ENCODE results near the gene TPST1. TPM values are rescaled to one million over a fixed set of nuclear protein-coding genes. Genes with fewer than 3 reads are reported as not detected.

The TPST1 gene
- total and polyA plus RNA-seq, 3 experiments from 2014 or later = 1.7 to 2.7 (median 1.9) TPM

GRCh38 chr7:66182920-66183319 is 22.2 kb upstream of the TPST1 start:
- H3K36me3 Mint-ChIP-seq = no peaks in the 10 kb centered on the region
- Histone ChIP-seq H3K4me1 (ENCODE audit: insufficient read depth, low read length) (no peaks in the 10 kb centered on the region), H3K27ac (ENCODE audit: low read depth, low read length) (no peak overlapping the region), H3K4me3 (ENCODE audit: low read length) (no peak overlapping the region), H3K36me3 (ENCODE audit: insufficient read depth, low read length) (no peaks in the 10 kb centered on the region), H3K27me3 (ENCODE audit: insufficient read depth, low read length, poor library complexity, severe bottlenecking) (no peaks in the 10 kb centered on the region), H3K9me3 (ENCODE audit: low read length) (no peaks in the 10 kb centered on the region)
- peaks cover 0 to 2% (median 0%) of the 10 kb centered on the region in 5 donors for H3K9me3 Mint-ChIP-seq
- no peak for DNase-seq
- H3K4me1 Mint-ChIP-seq = no peaks in the 10 kb centered on the region
- no peak overlapping the region for H3K4me3 Mint-ChIP-seq
- CTCF ChIA-PET = no interaction called here
- POLR2A ChIA-PET = no interaction called here
- peaks cover 4 to 9% of the 10 kb centered on the region in 2 donors for H3K27me3 Mint-ChIP-seq
- no peak overlapping the region for H3K27ac Mint-ChIP-seq

- Mint-ChIP-seq H3K4me1 (no peaks in the 10 kb centered on the region), H3K27ac (no peak overlapping the region), H3K27me3 (peaks cover 4 to 5% of the 10 kb centered on the region in 2 donors)
Measured at GRCh38 chr7:66183700-66184099, 21.4 kb upstream of the TPST1 start.

GRCh38 chr7:66185680-66186187 is 19.4 kb upstream of the TPST1 start:
- no peak for DNase-seq
- Histone ChIP-seq H3K9me3 (ENCODE audit: low read length) (no peaks in the 10 kb centered on the region), H3K4me3 (ENCODE audit: low read length) (no peak overlapping the region), H3K27me3 (ENCODE audit: insufficient read depth, low read length, poor library complexity, severe bottlenecking) (no peaks in the 10 kb centered on the region), H3K27ac (ENCODE audit: low read depth, low read length) (no peak overlapping the region), H3K4me1 (ENCODE audit: insufficient read depth, low read length) (no peaks in the 10 kb centered on the region), H3K36me3 (ENCODE audit: insufficient read depth, low read length) (no peaks in the 10 kb centered on the region)
- peaks cover 0 to 2% (median 0%) of the 10 kb centered on the region in 5 donors for H3K9me3 Mint-ChIP-seq
- CTCF ChIA-PET = no interaction called here
- H3K4me1 Mint-ChIP-seq = no peaks in the 10 kb centered on the region
- H3K4me3 Mint-ChIP-seq = no peak overlapping the region
- H3K27ac Mint-ChIP-seq = no peak overlapping the region
- H3K36me3 Mint-ChIP-seq = peaks cover 0 to 2% (median 0%) of the 10 kb centered on the region in 3 donors
- peaks cover 4 to 12% of the 10 kb centered on the region in 2 donors for H3K27me3 Mint-ChIP-seq
- POLR2A ChIA-PET = no interaction called here

More at GRCh38 chr7:66183700-66184099, 21.4 kb upstream of the TPST1 start:
- Histone ChIP-seq H3K36me3 (ENCODE audit: insufficient read depth, low read length) (no peaks in the 10 kb centered on the region), H3K9me3 (ENCODE audit: low read length) (no peaks in the 10 kb centered on the region), H3K27me3 (ENCODE audit: insufficient read depth, low read length, poor library complexity, severe bottlenecking) (no peaks in the 10 kb centered on the region), H3K4me1 (ENCODE audit: insufficient read depth, low read length) (no peaks in the 10 kb centered on the region), H3K27ac (ENCODE audit: low read depth, low read length) (no peak overlapping the region), H3K4me3 (ENCODE audit: low read length) (no peak overlapping the region)
- Mint-ChIP-seq H3K36me3 (peaks cover 0 to 2% (median 0%) of the 10 kb centered on the region in 3 donors), H3K4me3 (no peak overlapping the region), H3K9me3 (peaks cover 0 to 2% (median 0%) of the 10 kb centered on the region in 5 donors)
- no peak for DNase-seq
- ChIA-PET CTCF (no interaction called here), POLR2A (no interaction called here)

- no peak overlapping the region for H3K27ac Mint-ChIP-seq
- H3K27me3 Mint-ChIP-seq = peaks cover 4 to 12% of the 10 kb centered on the region in 2 donors
- POLR2A ChIA-PET = no interaction called here
- H3K36me3 ChIP-seq (ENCODE audit: insufficient read depth, low read length) = no peaks in the 10 kb centered on the region
- no peak for DNase-seq
- no peaks in the 10 kb centered on the region for H3K4me1 ChIP-seq (ENCODE audit: insufficient read depth, low read length)
- H3K4me1 Mint-ChIP-seq = no peaks in the 10 kb centered on the region
- H3K27me3 ChIP-seq (ENCODE audit: insufficient read depth, low read length, poor library complexity, severe bottlenecking) = no peaks in the 10 kb centered on the region
- H3K9me3 ChIP-seq (ENCODE audit: low read length) = no peaks in the 10 kb centered on the region
- CTCF ChIA-PET = no interaction called here
- peaks cover 0 to 2% (median 0%) of the 10 kb centered on the region in 5 donors for H3K9me3 Mint-ChIP-seq
- H3K36me3 Mint-ChIP-seq = peaks cover 0 to 2% (median 0%) of the 10 kb centered on the region in 3 donors
- no peak overlapping the region for H3K27ac ChIP-seq (ENCODE audit: low read depth, low read length)
- no peak overlapping the region for H3K4me3 ChIP-seq (ENCODE audit: low read length)
- H3K4me3 Mint-ChIP-seq = no peak overlapping the region
Measured at GRCh38 chr7:66186991-66187390, 18.1 kb upstream of the TPST1 start.

GRCh38 chr7:66187905-66188304 is 17.2 kb upstream of the TPST1 start:
- Histone ChIP-seq H3K36me3 (ENCODE audit: insufficient read depth, low read length) (no peaks in the 10 kb centered on the region), H3K27me3 (ENCODE audit: insufficient read depth, low read length, poor library complexity, severe bottlenecking) (no peaks in the 10 kb centered on the region), H3K27ac (ENCODE audit: low read depth, low read length) (no peak overlapping the region), H3K4me1 (ENCODE audit: insufficient read depth, low read length) (no peaks in the 10 kb centered on the region), H3K9me3 (ENCODE audit: low read length) (no peaks in the 10 kb centered on the region), H3K4me3 (ENCODE audit: low read length) (no peak overlapping the region)
- no peak overlapping the region for H3K4me3 Mint-ChIP-seq
- peaks cover 0 to 2% (median 0%) of the 10 kb centered on the region in 3 donors for H3K36me3 Mint-ChIP-seq
- no peaks in the 10 kb centered on the region for H3K4me1 Mint-ChIP-seq
- POLR2A ChIA-PET = no interaction called here
- H3K27ac Mint-ChIP-seq = no peak overlapping the region
- DNase-seq = no peak
- H3K9me3 Mint-ChIP-seq = peaks cover 0 to 2% (median 0%) of the 10 kb centered on the region in 5 donors
- CTCF ChIA-PET = no interaction called here
- peaks cover 4 to 12% of the 10 kb centered on the region in 2 donors for H3K27me3 Mint-ChIP-seq

GRCh38 chr7:66188645-66189044 is 16.5 kb upstream of the TPST1 start:
- H3K4me1 ChIP-seq (ENCODE audit: insufficient read depth, low read length) = no peaks in the 10 kb centered on the region
- no peaks in the 10 kb centered on the region for H3K9me3 ChIP-seq (ENCODE audit: low read length)
- Mint-ChIP-seq H3K36me3 (peaks cover 0 to 2% (median 0%) of the 10 kb centered on the region in 3 donors), H3K9me3 (peaks cover 0 to 2% (median 0%) of the 10 kb centered on the region in 5 donors), H3K4me3 (no peak overlapping the region), H3K27me3 (peaks cover 4 to 12% of the 10 kb centered on the region in 2 donors), H3K4me1 (no peaks in the 10 kb centered on the region), H3K27ac (peak overlapping the region in 1 of 8 donors; percentile 46)
- H3K36me3 ChIP-seq (ENCODE audit: insufficient read depth, low read length) = no peaks in the 10 kb centered on the region
- H3K27me3 ChIP-seq (ENCODE audit: insufficient read depth, low read length, poor library complexity, severe bottlenecking) = no peaks in the 10 kb centered on the region
- ChIA-PET CTCF (no interaction called here), POLR2A (no interaction called here)
- H3K27ac ChIP-seq (ENCODE audit: low read depth, low read length) = no peak overlapping the region
- no peak for DNase-seq
- H3K4me3 ChIP-seq (ENCODE audit: low read length) = no peak overlapping the region

GRCh38 chr7:66189695-66190503 is 15.2 kb upstream of the TPST1 start:
- Mint-ChIP-seq H3K27me3 (peaks cover 4 to 10% of the 10 kb centered on the region in 2 donors), H3K9me3 (peaks cover 0 to 2% (median 0%) of the 10 kb centered on the region in 5 donors), H3K4me1 (no peaks in the 10 kb centered on the region), H3K4me3 (no peak overlapping the region), H3K27ac (no peak overlapping the region), H3K36me3 (peaks cover 0 to 2% (median 0%) of the 10 kb centered on the region in 3 donors)
- ChIA-PET CTCF (no interaction called here), POLR2A (no interaction called here)
- H3K27ac ChIP-seq (ENCODE audit: low read depth, low read length) = no peak overlapping the region
- H3K27me3 ChIP-seq (ENCODE audit: insufficient read depth, low read length, poor library complexity, severe bottlenecking) = no peaks in the 10 kb centered on the region
- no peak for DNase-seq
- H3K9me3 ChIP-seq (ENCODE audit: low read length) = no peaks in the 10 kb centered on the region
- H3K4me1 ChIP-seq (ENCODE audit: insufficient read depth, low read length) = no peaks in the 10 kb centered on the region
- no peaks in the 10 kb centered on the region for H3K36me3 ChIP-seq (ENCODE audit: insufficient read depth, low read length)
- H3K4me3 ChIP-seq (ENCODE audit: low read length) = no peak overlapping the region

GRCh38 chr7:66190504-66190857 is 14.7 kb upstream of the TPST1 start:
- H3K27ac ChIP-seq (ENCODE audit: low read depth, low read length) = no peak overlapping the region
- DNase-seq = no peak
- no peaks in the 10 kb centered on the region for H3K36me3 ChIP-seq (ENCODE audit: insufficient read depth, low read length)
- ChIA-PET CTCF (no interaction called here), POLR2A (no interaction called here)
- H3K4me3 ChIP-seq (ENCODE audit: low read length) = no peak overlapping the region
- H3K27me3 ChIP-seq (ENCODE audit: insufficient read depth, low read length, poor library complexity, severe bottlenecking) = no peaks in the 10 kb centered on the region
- H3K9me3 ChIP-seq (ENCODE audit: low read length) = no peaks in the 10 kb centered on the region
- Mint-ChIP-seq H3K27ac (no peak overlapping the region), H3K27me3 (peaks cover 4 to 11% of the 10 kb centered on the region in 2 donors), H3K4me1 (no peaks in the 10 kb centered on the region), H3K4me3 (no peak overlapping the region), H3K9me3 (peaks cover 0 to 2% (median 0%) of the 10 kb centered on the region in 5 donors), H3K36me3 (peaks cover 0 to 2% (median 0%) of the 10 kb centered on the region in 3 donors)
- H3K4me1 ChIP-seq (ENCODE audit: insufficient read depth, low read length) = no peaks in the 10 kb centered on the region

Measured in CD8-positive, alpha-beta memory T cell (primary cell).